ENCODE data around the gene MMP14. TPM values are rescaled to one million over a fixed set of nuclear protein-coding genes. Genes with fewer than 3 reads are reported as not detected.
"Not testable (repeated sequence)": the region's sequence is repeated elsewhere in the genome, so short reads cannot be mapped to it uniquely, and the experiment has no call there.

The MMP14 gene
- total RNA-seq, 1 experiment from 2014 or later, result 530 TPM

- no peak for DNase-seq (ENCODE audit: low read depth)
Observed at GRCh38 chr14:22813145-22813544, 23.2 kb upstream of the MMP14 start.

- no peak for DNase-seq (ENCODE audit: low read depth)
Observed at GRCh38 chr14:22814373-22814772, 22.0 kb upstream of the MMP14 start.

- DNase-seq (ENCODE audit: low read depth), result no peak
Observed at GRCh38 chr14:22814941-22815713, 21.3 kb upstream of the MMP14 start, which contains the start of gene SLC7A7. Gene SLC7A7, minus strand, starts transcription at chr14:22815435. Its CDS starts 2,037 bp downstream, at chr14:22813398.

- peak; percentile 55 for DNase-seq (ENCODE audit: low read depth)
Observed at GRCh38 chr14:22819151-22819988, 17.0 kb upstream of the MMP14 start.

- DNase-seq (ENCODE audit: low read depth), result no peak
Observed at GRCh38 chr14:22820731-22821130, 15.7 kb upstream of the MMP14 start.

GRCh38 chr14:22821193-22822015, 15.0 kb upstream of the MMP14 start:
- no peak for DNase-seq (ENCODE audit: low read depth)

- no peak for DNase-seq (ENCODE audit: low read depth)
Observed at GRCh38 chr14:22822016-22822570, 14.3 kb upstream of the MMP14 start.

GRCh38 chr14:22822571-22823098, 13.8 kb upstream of the MMP14 start:
- DNase-seq (ENCODE audit: low read depth), result peak; percentile 71

- DNase-seq (ENCODE audit: low read depth), result peak; percentile 97
Observed at GRCh38 chr14:22824711-22825359, 11.6 kb upstream of the MMP14 start.

GRCh38 chr14:22829076-22829660, 7.2 kb upstream of the MMP14 start:
- DNase-seq (ENCODE audit: low read depth), result not testable (repeated sequence)

- DNase-seq (ENCODE audit: low read depth), result peak; percentile 88
Observed at GRCh38 chr14:22829661-22830442, 6.5 kb upstream of the MMP14 start, which contains the start of gene MRPL52. Gene MRPL52, plus strand, starts transcription at chr14:22829887. Its CDS starts 26 bp downstream, at chr14:22829913.

GRCh38 chr14:22830443-22831010, 5.9 kb upstream of the MMP14 start:
- DNase-seq (ENCODE audit: low read depth), result no peak

- DNase-seq (ENCODE audit: low read depth), result no peak
Observed at GRCh38 chr14:22835505-22835904, 880 bp upstream of the MMP14 start.

GRCh38 chr14:22837114-22837749, 847 bp downstream of the MMP14 start:
- no peak for DNase-seq (ENCODE audit: low read depth)

GRCh38 chr14:22837750-22838538, 1.6 kb downstream of the MMP14 start:
- DNase-seq (ENCODE audit: low read depth), result peak; percentile 64

- peak; percentile 76 for DNase-seq (ENCODE audit: low read depth)
Observed at GRCh38 chr14:22838631-22839041, 2.3 kb downstream of the MMP14 start.

GRCh38 chr14:22839159-22839779, 2.9 kb downstream of the MMP14 start:
- DNase-seq (ENCODE audit: low read depth), result no peak

All from HT1080 (cell line).